ENCODE results near the gene N4BP3. TPM values are rescaled to one million over a fixed set of nuclear protein-coding genes. Genes with fewer than 3 reads are reported as not detected.

The N4BP3 gene
- total RNA-seq, 4 donors from 2014 or later: 0.84 to 1.3 (median 0.94) TPM

DNA sequence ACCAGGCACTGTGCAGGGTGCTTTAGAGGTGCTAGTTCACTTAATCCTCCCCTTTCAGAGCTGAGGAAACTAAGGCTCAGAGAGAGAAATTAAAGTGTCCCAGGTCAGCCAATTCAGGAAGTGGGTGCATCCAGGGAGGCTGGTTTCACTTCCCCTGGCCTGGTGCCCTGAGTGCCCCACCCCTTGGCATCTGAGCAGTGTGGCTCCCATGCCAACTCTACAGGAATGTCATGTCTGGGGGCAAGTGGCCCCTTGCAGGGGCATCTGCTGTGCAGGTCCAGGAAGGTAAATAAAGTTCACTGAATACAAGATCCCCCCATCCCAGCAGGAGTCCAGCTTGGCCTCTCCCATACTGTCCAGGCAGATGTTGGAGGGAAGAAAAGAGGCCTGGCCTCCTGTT is 4.4 kb upstream of the N4BP3 start:
- no peak for DNase-seq (ENCODE audit: low spot score in 2 of 2)
- Histone ChIP-seq H3K4me1 (peaks cover 0 to 10% (median 5%) of the 10 kb centered on the region in 4 donors), H3K4me3 (no peak overlapping the region), H3K27me3 (peaks cover 0 to 45% of the 10 kb centered on the region in 2 donors), H3K36me3 (no peaks in the 10 kb centered on the region), H3K9me3 (peaks cover 0 to 9% (median 0%) of the 10 kb centered on the region in 4 donors), H3K27ac (no peak overlapping the region)
- TF ChIP-seq EP300 (IDR thresholded peaks at IDR 0.05) (no peak), POLR2A (IDR thresholded peaks at IDR 0.05) (no peak)
- TF ChIP-seq, protein P1, sequence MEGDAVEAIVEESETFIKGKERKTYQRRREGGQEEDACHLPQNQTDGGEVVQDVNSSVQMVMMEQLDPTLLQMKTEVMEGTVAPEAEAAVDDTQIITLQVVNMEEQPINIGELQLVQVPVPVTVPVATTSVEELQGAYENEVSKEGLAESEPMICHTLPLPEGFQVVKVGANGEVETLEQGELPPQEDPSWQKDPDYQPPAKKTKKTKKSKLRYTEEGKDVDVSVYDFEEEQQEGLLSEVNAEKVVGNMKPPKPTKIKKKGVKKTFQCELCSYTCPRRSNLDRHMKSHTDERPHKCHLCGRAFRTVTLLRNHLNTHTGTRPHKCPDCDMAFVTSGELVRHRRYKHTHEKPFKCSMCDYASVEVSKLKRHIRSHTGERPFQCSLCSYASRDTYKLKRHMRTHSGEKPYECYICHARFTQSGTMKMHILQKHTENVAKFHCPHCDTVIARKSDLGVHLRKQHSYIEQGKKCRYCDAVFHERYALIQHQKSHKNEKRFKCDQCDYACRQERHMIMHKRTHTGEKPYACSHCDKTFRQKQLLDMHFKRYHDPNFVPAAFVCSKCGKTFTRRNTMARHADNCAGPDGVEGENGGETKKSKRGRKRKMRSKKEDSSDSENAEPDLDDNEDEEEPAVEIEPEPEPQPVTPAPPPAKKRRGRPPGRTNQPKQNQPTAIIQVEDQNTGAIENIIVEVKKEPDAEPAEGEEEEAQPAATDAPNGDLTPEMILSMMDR (IDR thresholded peaks at IDR 0.05): no peak

DNA sequence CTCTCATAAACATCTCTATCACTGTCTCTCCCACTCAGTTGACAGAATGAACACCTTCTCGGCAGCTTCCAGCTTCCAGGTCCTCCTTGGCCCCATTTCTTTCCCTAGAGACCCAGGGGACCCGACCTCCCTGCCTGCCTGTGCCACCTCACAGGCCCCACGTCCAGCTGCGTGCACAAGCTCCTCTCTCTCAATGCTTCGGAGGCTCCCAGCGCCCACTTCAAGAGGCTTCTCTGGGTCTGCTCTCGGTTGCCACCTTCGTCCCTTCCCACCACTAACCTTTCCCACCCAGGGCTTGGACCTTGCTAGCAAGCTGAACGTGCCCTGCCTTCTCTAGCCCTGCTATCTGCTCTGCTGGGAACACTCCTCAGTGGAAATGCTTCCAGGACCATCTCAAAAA is 2.8 kb upstream of the N4BP3 start:
- no peak for TF ChIP-seq EP300 (IDR thresholded peaks at IDR 0.05)
- TF ChIP-seq, protein P1 (IDR thresholded peaks at IDR 0.05): no peak
- no peak for TF ChIP-seq POLR2A (IDR thresholded peaks at IDR 0.05)
- Histone ChIP-seq H3K27ac (no peak overlapping the region), H3K4me3 (no peak overlapping the region), H3K4me1 (peaks cover 0 to 26% (median 12%) of the 10 kb centered on the region in 4 donors), H3K9me3 (peaks cover 0 to 9% (median 0%) of the 10 kb centered on the region in 4 donors), H3K36me3 (no peaks in the 10 kb centered on the region), H3K27me3 (peaks cover 0 to 61% of the 10 kb centered on the region in 2 donors)
- DNase-seq (ENCODE audit: low spot score in 2 of 2): no peak
- WGBS, 2 donors: 85 to 87% methylated on average over 9 of the region's 9 CpGs

DNA sequence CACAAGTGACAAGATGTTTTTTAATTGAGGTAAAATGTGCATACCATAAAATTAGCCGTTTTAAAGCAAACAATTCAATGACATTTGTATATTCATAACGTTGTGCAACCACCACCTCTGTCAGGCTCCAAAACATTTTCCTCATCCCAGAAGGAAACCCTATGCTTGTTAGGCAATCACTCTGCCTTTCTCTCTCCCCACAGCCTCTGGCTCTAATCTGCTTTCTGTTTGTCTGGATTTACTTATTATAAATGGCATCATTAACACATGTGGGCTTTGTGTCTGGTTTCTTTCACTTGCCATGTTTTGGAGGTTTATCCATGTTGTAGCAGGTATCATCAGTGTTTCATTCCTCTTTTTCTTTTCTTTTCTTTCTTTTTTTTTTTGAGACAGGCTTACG is 1.4 kb upstream of the N4BP3 start:
- H3K27me3 ChIP-seq: peaks cover 0 to 70% of the 10 kb centered on the region in 2 donors
- peaks cover 0 to 27% (median 13%) of the 10 kb centered on the region in 4 donors for H3K4me1 ChIP-seq
- H3K4me3 ChIP-seq: no peak overlapping the region
- TF ChIP-seq, protein P1 (IDR thresholded peaks at IDR 0.05): no peak
- TF ChIP-seq EP300 (IDR thresholded peaks at IDR 0.05): no peak
- no peak for TF ChIP-seq POLR2A (IDR thresholded peaks at IDR 0.05)
- peaks cover 0 to 9% (median 0%) of the 10 kb centered on the region in 4 donors for H3K9me3 ChIP-seq
- 56 to 75% methylated on average over 3 of the region's 3 CpGs for WGBS, 2 donors
- no peak overlapping the region for H3K27ac ChIP-seq
- H3K36me3 ChIP-seq: no peaks in the 10 kb centered on the region
- DNase-seq (ENCODE audit: low spot score in 2 of 2): no peak

DNA sequence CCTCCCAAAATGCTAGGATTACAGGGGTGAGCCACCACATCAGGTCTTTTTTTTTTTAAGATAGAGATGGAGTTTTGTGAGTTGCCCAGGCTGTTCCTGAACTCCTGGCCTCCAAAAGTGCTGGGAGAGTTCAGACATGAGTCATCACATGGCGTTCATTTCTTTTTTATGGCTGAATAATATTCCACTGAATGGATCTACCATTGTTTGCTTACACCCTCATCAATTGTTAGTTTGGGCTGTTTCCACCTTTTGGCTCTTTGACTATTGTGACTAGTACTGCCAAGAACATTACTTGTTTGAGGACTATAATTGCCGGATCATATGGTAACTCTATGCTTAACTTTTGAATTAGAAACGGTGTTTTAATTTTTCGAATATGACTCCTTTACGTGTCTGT is 787 bp upstream of the N4BP3 start:
- no peak overlapping the region for H3K4me3 ChIP-seq
- 71 to 85% methylated on average over 5 of the region's 5 CpGs for WGBS, 2 donors
- peaks cover 0 to 9% (median 0%) of the 10 kb centered on the region in 4 donors for H3K9me3 ChIP-seq
- DNase-seq (ENCODE audit: low spot score in 2 of 2): no peak
- H3K27ac ChIP-seq: no peak overlapping the region
- TF ChIP-seq POLR2A (IDR thresholded peaks at IDR 0.05) (no peak), EP300 (IDR thresholded peaks at IDR 0.05) (no peak)
- TF ChIP-seq, protein P1 (IDR thresholded peaks at IDR 0.05): no peak
- peaks cover 0 to 72% of the 10 kb centered on the region in 2 donors for H3K27me3 ChIP-seq
- no peaks in the 10 kb centered on the region for H3K36me3 ChIP-seq
- peaks cover 0 to 27% (median 15%) of the 10 kb centered on the region in 4 donors for H3K4me1 ChIP-seq

DNA sequence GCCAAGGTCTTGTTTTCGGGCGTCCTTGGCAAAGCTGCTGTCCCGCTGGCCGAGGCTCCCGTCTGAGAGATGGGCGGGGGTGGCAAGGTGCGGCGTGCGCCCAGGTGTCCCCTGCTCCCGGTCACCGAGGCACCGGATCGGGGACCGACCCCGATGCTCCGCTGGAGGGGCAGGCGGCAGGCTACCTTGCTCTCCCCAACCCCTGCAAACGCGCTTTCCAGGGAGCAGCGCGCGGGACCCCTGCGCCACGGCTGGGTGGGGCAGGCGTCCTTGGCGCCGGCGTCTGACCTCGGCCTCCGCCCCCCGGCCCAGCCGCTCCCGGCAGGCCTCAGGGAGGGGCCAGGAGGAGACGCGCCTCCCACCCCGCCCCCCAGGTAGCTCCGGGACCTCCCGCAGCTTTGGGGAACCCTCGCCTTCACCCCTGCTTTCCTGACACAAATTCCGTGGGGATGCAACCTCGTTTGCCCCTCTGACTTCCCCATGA is 551 bp downstream of the N4BP3 start:
- DNase-seq (ENCODE audit: low spot score in 2 of 2): no peak
- WGBS, 2 donors: 1% methylated on average over 19 to 40 of the region's 41 CpGs
- peaks cover 0 to 9% (median 0%) of the 10 kb centered on the region in 4 donors for H3K9me3 ChIP-seq
- no peak for TF ChIP-seq EP300 (IDR thresholded peaks at IDR 0.05)
- no peak for TF ChIP-seq POLR2A (IDR thresholded peaks at IDR 0.05)
- TF ChIP-seq, protein P1 (IDR thresholded peaks at IDR 0.05): no peak
- no peaks in the 10 kb centered on the region for H3K36me3 ChIP-seq
- H3K4me1 ChIP-seq: peaks cover 0 to 27% (median 15%) of the 10 kb centered on the region in 4 donors
- peak overlapping the region in 1 of 4 donors; percentile 19 for H3K27ac ChIP-seq
- H3K27me3 ChIP-seq: peaks cover 0 to 80% of the 10 kb centered on the region in 2 donors
- H3K4me3 ChIP-seq: peak overlapping the region in 2 of 4 donors; percentile 42 to 48
